ENCODE results near the gene ABCA7.

DNA sequence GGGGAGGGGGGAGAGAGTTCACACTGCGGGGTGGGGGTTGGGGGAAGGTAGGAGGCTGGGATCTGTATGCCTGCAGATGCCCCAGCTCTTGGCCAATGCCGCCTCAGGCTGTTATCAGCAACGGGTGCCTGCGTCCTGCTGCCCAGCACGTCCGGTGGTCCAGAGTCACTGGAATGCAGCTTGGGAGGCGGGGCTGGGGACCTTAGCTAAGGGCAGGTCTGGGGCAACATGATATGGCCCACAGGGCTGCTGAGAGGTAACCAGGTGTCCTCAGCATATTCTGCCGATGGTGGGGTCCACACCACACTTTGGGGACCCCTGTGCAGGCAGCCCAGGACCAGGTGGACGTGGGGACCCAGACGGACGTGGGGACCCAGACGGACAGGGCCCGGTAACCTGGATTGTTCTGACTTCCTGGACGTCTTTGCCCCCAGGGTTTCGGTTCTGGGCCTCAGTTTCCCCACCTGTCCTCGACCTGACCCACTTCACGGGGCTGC is 26.4 kb downstream of the ABCA7 start:
- TF ChIP-seq CTCF (IDR thresholded peaks at IDR 0.05; ENCODE audit: low read depth, low read length), result no peak
- no peak for TF ChIP-seq MYC (IDR thresholded peaks at IDR 0.05; ENCODE audit: low read depth, low read length)
- TF ChIP-seq POLR2A (IDR thresholded peaks at IDR 0.05; ENCODE audit: extremely low read depth, insufficient read length), result no peak

Measured in NB4 (cell line).